LNCaP clone FGC (cell line): ENCODE results near the gene SLITRK3.

Source experiments
- DNase-seq: peaks from one replicate; pipeline ENCODE4 v3.0.0-alpha.2; 2011; ENCODE audit warnings: low read depth
- H3K4me3 ChIP-seq: 2 replicates; pipeline ENCODE4 v1.5.1; 2011; ENCODE audit warnings: mild to moderate bottlenecking, low read depth, low read length, control low read depth
- CTCF ChIP-seq: IDR thresholded peaks from 2 replicates; pipeline ENCODE4 v1.5.1; 2012; ENCODE audit warnings: mild to moderate bottlenecking; ENCODE audit not compliant: control insufficient read depth, insufficient read depth; ENCODE audit errors: extremely low read depth

SLITRK3 gene, protein sequence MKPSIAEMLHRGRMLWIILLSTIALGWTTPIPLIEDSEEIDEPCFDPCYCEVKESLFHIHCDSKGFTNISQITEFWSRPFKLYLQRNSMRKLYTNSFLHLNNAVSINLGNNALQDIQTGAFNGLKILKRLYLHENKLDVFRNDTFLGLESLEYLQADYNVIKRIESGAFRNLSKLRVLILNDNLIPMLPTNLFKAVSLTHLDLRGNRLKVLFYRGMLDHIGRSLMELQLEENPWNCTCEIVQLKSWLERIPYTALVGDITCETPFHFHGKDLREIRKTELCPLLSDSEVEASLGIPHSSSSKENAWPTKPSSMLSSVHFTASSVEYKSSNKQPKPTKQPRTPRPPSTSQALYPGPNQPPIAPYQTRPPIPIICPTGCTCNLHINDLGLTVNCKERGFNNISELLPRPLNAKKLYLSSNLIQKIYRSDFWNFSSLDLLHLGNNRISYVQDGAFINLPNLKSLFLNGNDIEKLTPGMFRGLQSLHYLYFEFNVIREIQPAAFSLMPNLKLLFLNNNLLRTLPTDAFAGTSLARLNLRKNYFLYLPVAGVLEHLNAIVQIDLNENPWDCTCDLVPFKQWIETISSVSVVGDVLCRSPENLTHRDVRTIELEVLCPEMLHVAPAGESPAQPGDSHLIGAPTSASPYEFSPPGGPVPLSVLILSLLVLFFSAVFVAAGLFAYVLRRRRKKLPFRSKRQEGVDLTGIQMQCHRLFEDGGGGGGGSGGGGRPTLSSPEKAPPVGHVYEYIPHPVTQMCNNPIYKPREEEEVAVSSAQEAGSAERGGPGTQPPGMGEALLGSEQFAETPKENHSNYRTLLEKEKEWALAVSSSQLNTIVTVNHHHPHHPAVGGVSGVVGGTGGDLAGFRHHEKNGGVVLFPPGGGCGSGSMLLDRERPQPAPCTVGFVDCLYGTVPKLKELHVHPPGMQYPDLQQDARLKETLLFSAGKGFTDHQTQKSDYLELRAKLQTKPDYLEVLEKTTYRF

DNA sequence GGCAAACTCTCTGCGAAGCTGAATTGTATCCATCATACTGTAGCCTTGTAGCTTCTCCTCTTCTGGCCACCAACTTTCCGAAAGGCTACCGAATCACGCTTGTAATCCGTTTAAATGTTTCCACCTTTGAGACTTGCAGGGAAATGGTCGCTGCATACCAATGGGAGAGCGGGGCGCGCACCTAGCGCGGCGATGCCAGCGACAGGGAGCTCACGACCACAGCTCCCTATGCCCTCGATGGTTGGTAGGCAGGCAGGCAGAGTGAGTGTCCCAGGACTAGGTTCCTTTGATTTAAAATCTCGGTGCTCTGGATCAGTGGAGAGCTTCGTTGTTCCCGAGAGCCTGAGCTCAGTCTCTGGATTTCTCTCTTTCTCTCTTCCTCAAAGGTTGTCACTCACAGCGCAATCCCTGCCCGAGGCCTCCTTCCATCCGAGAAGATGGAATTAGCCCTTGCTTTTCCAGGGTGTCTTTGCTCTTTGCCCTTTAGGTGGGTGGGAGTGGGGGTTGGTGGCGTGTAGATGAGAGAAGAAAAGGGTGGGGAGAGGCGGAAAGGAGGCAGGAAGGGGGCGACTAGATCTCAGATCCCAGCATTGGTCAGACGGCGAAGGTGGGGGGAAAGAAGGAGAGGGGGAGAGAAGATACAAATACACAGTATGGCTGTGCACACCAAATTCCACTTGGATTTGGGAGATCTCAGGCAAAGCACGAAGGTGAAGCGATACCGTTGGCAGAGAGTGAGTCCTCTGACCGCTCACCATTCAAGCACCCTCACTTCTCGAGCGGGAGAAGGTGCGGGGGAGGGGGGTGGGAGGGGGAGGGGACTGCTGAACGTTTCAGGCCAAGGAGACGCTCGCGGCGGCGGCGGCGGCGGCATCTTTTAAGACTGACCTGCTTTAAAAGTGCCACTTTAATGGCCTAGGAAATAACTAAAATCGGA is at the start of gene SLITRK3:
Gene SLITRK3, minus strand, starts transcription at position 745 of the 937 bp plus-strand sequence. CDS start 5,554 bp downstream, outside the sequence.
- no peak for DNase-seq
- no peak for TF ChIP-seq CTCF
- H3K4me3 ChIP-seq = peak within 1 kb of the TSS; percentile 57

DNA sequence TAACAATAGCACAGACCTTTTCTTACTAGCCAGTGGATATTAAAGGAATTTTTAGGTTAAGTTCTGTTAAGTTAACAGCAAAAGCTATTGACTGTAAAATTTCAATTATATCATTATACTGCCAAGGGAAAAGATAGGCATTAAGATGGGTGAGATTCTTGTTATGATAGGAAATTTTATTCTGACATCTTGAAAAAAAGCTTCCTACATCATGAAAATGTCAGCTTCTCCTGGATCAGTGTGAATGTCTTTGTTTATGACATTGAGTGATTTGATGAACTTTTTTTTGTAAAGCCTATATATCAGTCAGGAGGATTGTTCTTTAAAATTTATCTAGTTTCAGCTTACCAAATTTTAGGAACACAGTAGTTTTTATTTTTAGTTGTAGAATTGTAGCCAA is 47.4 kb upstream of the SLITRK3 start:
- no peak overlapping the region for H3K4me3 ChIP-seq
- TF ChIP-seq CTCF = no peak
- DNase-seq = no peak

GRCh38 chr3:165233501-165234195 is 37.5 kb upstream of the SLITRK3 start:
- no peak overlapping the region for H3K4me3 ChIP-seq

DNA sequence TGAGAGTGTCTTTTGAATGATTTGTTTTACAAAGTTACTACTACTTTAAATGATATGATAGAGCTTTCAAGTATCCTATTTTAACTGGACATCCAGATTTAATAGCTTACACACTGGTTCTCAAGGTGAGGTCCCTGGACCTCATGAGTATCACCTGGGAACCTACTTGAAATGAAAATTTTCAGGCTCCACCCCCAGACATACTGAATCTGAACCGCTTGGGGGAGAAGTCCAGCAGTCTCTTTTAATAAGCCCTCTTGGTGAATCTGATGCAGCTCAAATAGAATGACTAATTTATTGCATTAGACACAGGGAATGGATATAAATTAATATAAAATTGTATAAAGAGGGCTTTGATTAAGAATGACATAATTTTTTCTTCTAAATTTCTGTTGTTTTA is 29.4 kb upstream of the SLITRK3 start:
- DNase-seq = no peak
- 0 out of 2 replicates have a peak, but pooled peaks have one; percentile 9 for TF ChIP-seq CTCF
- no peak overlapping the region for H3K4me3 ChIP-seq

More at GRCh38 chr3:165233501-165234195, 37.5 kb upstream of the SLITRK3 start:
- DNase-seq = no peak
- no peak for TF ChIP-seq CTCF

DNA sequence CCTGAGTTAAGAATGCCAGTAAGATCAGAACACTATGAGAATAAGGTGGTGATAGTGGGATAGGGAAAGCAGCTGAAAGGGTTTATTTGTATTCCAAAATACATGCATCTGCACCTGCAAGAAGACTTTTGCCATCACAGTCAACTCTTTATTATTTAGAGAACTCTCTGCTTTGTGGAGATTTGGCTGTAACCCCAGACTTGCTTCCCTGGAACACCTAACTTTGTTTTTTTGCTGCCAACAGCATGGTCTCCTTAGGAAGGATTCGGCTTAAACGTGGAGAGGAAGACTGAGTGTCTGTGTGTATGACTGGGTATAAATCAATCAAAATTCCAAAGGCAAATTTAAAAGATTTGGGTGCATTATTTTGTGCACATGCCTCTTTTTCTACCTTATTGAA is 21.6 kb upstream of the SLITRK3 start:
- TF ChIP-seq CTCF = no peak
- H3K4me3 ChIP-seq = no peak overlapping the region
- DNase-seq = no peak
